ENCODE results near the gene PARVG.
"Not testable (repeated sequence)": the region's sequence is repeated elsewhere in the genome, so short reads cannot be mapped to it uniquely, and the experiment has no call there.

PARVG gene

GRCh38 chr22:44213489-44214043 lies 32.8 kb downstream of the PARVG start:
- DNase-seq (ENCODE audit: low read depth), result no peak

DNA sequence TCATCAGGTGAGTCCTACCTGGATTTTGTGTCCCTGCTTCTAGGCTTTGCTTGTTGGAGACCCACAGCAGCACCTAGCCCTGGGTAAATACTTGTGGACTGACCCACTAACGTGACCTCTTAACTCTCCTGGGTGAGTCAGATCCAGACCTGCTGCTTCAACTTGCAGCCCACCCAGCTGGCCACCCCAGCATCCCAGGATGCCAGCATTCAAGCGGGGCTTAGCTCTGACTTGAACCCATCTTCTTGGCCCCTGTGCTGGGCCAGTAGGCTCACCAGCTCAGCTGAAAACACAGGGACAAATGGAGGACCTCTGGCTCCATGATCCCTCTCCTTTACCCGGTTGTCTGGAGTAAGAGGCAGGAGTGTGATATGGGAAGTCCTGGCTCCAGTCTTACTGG lies 33.5 kb downstream of the PARVG start:
- no peak for DNase-seq (ENCODE audit: low read depth)

DNA sequence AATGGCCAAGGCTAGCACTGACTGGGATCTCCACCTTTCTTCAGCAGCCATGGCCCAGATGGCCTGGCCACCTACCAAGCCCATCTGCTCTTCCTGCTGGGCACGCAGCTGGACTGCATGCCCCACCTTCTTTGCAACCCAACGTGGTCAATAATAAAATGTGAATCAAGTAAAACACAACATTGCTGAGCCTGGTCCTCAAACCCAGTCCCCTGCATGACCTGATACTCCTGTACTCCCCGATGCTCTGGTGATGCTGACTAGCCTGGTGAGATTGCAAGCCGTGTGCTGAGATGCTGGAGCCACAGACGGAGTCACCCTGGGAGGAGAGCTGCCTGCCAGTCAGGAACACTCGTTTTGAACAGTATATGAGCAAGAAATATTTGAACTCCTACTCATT lies 34.0 kb downstream of the PARVG start:
- no peak for DNase-seq (ENCODE audit: low read depth)

GRCh38 chr22:44215287-44215686 lies 34.6 kb downstream of the PARVG start:
- DNase-seq (ENCODE audit: low read depth), result no peak

- DNase-seq (ENCODE audit: low read depth), result no peak
Measured at GRCh38 chr22:44217346-44217745, 36.6 kb downstream of the PARVG start.

GRCh38 chr22:44218071-44218470 lies 37.3 kb downstream of the PARVG start:
- no peak for DNase-seq (ENCODE audit: low read depth)

- no peak for DNase-seq (ENCODE audit: low read depth)
Measured at GRCh38 chr22:44219101-44219870, 38.6 kb downstream of the PARVG start.

DNA sequence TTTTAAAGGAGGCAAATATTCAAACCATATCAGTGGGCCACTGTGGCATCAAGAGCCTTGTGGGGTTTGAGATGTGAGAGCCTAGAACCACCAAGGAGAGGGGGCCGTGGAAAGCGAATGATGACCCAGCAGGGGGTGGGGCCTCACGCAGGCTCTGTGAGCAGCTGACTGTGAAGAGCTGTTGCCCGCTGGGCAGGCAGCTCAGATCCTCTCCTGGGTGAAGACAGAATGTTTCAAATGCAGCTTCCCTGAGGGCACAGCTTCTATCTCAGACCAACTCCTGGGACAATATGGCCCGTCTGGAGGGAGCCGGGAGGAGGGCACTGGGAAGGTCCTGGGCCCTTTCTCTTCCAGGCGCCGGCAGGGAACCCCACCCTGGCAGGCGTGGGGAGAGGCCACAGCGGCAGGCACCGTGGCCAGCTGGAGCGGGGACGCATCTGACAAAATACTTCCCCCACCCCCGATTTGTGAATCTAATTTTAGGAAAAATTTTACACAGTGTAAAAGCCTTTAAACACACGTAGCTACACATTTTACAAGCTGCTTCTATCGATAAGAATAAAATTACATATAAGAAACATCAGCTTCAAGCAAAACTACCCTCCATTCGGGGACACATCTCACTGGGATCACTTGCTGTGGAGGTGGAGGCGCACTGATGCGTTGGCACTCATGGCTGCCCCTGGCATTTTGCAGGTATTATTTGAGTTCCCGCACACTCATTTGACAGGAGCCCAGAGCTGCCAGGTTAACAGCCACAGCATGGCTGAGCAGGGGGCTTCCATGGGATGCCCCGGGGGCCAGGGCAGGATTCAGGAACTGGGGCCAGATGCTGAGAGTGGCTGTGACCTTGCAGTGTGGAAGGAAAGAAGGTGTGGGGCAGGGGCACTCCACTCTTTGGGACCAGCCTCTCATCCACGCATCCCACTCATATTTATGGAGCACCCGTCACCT lies 40.3 kb downstream of the PARVG start:
- no peak for DNase-seq (ENCODE audit: low read depth)

- DNase-seq (ENCODE audit: low read depth), result no peak
Measured at GRCh38 chr22:44221710-44222475, 41.2 kb downstream of the PARVG start.

GRCh38 chr22:44224166-44224565 lies 43.4 kb downstream of the PARVG start:
- DNase-seq (ENCODE audit: low read depth), result peak; percentile 53

DNA sequence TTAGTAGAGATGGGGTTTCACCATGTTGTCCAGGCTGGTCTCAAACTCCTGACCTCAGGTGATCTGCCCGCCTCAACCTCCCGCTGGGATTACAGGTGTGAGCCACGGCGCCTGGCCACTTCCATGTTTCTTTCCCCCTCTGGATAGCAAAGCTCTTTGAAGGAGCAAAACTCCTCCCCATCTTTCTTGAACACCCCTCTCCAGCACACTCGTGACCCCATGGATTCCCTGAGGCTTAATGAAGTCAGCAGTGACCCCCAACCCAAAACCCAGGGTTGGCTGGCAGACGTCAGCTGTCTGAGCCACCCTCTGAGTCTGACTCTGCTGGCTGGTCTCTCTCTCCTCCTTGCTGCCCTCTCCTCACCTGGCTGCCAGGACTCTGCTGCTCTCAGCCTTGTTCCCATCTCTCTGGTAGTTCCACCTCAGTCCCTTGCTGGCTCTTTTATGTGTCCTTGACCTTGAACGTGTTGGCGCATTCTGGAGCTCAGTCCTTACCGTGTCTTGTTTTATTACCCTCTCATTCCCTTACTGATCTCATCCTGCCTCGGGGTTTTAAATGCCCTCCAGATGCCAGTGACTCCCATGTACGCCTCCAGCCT lies 44.5 kb downstream of the PARVG start:
- DNase-seq (ENCODE audit: low read depth), result no peak

DNA sequence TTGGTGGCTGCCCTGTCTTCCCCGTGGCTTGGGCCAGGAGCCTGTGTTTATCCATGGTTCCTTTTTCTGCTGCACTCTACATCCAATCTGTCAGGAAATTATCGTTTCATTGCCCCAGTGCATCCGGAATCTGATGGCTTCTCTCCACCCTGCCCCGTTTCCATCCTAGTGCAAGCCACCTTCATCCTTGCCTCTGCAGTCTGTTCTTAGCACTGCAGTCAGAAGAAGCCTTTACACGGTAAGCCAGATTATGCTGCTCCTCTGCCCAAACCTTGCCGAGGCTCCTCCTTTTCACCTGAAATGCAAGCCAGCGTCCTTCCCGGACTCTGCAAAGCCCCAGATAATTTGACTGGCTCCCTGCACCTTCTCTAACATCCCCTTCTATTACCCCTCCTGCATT lies 45.1 kb downstream of the PARVG start:
- no peak for DNase-seq (ENCODE audit: low read depth)

- no peak for DNase-seq (ENCODE audit: low read depth)
Measured at GRCh38 chr22:44229331-44229730, 48.6 kb downstream of the PARVG start.

GRCh38 chr22:44229809-44230208 lies 49.1 kb downstream of the PARVG start:
- no peak for DNase-seq (ENCODE audit: low read depth)

DNA sequence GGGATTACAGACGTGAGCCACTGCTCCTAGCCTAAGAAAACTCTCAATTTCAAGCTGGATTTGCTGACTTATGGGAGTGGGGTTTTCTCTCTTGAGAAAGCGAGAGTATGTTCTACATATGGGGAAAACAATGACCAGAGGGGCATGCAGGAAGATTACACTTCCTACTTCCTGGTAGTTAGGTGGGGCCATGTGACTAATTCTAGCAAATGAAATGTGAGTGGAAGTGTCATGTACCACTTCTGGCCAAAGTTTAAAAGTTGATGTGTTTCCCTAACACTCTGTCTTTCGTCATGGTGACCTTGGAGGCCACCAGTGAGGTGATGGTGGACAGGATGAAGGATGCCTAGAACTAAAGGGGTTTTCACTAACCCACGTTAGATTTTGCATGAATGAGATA lies 50.5 kb downstream of the PARVG start:
- DNase-seq (ENCODE audit: low read depth), result no peak

DNA sequence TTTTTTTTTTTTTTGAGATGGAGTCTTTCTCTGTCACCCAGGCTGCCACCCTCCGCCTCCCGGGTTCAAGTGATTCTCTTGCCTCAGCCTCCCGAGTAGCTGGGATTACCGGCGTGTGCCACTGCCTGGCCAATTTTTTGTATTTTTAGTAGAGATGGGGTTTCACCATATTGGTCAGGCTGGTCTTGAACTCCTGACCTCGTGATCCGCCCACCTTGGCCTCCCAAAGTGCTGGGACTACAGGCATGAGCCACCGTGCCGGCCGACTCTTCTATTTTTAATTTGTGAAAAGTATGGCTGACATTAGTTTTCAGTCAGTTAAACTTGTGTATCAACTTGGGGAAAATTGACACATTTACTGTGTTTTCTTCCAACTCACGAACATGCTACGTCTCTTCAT lies 53.6 kb downstream of the PARVG start:
- not testable (repeated sequence) for DNase-seq (ENCODE audit: low read depth)

DNA sequence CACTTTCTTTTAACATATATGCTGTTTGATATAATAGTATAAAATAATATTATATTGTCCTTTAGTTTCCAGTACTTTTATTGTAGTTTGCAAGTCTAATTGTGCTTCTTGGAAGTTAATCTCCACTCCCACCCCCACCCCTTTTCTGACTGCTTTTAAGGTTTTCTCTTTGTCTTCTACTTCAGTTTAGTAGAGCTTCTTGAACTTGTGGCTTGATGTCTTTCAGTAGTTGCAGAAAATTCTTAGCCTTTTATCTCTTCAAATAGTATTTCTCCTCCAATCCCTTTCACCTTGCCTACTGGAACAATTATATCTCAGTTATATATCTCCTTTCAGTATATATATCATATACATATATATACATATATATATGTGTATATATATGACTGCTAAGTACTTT lies 56.6 kb downstream of the PARVG start:
- no peak for DNase-seq (ENCODE audit: low read depth)

GRCh38 chr22:44241121-44241520 lies 60.4 kb downstream of the PARVG start:
- not testable (repeated sequence) for DNase-seq (ENCODE audit: low read depth)

GRCh38 chr22:44242946-44243724 lies 62.4 kb downstream of the PARVG start:
- no peak for DNase-seq (ENCODE audit: low read depth)

- DNase-seq (ENCODE audit: low read depth), result no peak
Measured at GRCh38 chr22:44243761-44244160, 63.0 kb downstream of the PARVG start.

GRCh38 chr22:44244265-44244822 lies 63.6 kb downstream of the PARVG start:
- DNase-seq (ENCODE audit: low read depth), result no peak

Measured in EH (cell line).